ENCODE measurements around the gene CACNA1C.

The CACNA1C gene

DNA sequence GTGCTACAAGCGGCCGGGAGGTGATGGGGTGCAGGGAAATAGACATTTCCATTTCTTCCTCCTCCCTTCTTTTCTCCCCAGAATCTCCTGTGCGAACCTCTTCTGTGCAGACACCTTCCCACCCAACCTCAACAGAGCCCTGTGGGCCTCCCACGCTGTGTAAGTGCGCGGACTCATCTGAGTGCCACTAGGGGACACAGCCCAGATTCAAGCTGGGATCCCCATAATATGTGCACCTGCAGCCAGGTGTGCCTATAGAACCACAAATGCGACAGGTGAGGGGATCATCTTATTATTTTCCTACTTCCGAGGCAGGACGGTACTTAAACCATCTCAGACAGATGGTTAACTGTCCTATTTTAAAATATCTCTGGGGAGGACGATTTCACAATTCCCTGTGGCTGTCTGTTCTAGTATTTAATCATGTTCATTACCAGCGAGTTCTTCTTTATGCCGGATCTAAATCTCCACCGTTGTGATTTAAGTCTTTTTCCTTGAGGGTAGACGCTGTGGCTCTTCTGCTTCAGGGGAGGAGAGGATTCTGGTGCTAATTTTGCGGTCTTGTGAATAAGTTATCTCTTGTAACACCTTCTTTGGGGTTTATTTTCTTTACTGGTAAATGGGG lies 17.2 kb upstream of the CACNA1C start:
- no peak for DNase-seq

- no peak for DNase-seq
Observed at GRCh38 chr12:2039034-2039433, 13.8 kb upstream of the CACNA1C start.

DNA sequence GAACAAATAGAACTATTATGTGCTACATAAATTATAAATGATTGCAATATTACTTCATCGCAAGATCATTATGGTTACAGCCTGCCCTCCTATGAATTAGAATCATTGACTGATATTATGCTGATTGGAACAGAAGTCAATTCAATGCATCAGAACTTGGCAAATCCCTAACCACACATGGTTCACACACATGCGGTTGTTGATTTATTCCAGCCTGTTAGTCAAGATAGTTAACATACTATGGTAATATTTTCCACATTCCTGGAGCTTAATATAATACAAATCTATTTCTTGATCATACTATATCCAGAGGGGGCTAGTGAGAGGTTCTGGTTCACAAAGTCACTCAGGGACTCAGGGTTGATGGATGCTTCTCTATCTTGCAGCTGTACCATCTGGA lies 9.7 kb upstream of the CACNA1C start:
- no peak for DNase-seq

DNA sequence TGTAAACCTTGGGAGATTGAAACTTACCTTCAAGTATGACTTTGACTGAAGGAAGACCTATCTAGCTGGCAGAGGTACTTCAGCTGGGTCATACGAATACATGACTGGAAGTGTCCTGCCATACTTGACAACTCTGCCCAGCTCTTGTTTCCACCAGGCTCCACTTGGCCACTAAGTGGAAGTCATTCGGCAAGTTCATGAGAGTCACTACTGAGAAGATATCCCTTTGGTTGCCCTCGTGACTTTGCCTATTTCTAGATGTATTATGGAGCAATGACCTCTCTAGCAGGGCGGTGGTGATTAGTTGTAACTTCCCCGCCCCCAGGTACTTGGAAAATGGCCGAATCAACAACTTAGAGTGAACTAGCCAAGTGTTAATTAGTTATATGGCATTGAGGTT lies 8.6 kb upstream of the CACNA1C start:
- DNase-seq: no peak

GRCh38 chr12:2046957-2047356 lies 5.8 kb upstream of the CACNA1C start:
- no peak for DNase-seq

DNA sequence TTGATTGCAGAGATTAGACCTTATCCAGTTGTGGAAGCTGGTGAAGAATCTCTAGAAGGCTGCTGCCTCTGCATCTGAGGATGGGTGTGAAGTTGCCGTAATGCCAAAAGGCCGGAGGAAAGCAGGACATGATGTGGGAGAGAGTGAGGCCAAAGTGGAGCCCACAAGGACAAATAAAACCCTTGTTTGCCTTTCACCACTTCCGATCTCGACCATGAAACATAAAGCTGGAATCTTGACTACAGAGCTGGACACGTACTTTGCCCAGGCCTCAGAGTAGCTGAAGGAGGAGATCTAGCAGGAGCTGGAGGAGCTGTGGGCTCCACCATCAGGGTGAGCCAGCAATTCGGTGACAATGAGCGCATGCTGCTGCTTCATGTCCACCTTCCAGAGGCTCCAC lies 5.0 kb upstream of the CACNA1C start:
- no peak for DNase-seq

DNA sequence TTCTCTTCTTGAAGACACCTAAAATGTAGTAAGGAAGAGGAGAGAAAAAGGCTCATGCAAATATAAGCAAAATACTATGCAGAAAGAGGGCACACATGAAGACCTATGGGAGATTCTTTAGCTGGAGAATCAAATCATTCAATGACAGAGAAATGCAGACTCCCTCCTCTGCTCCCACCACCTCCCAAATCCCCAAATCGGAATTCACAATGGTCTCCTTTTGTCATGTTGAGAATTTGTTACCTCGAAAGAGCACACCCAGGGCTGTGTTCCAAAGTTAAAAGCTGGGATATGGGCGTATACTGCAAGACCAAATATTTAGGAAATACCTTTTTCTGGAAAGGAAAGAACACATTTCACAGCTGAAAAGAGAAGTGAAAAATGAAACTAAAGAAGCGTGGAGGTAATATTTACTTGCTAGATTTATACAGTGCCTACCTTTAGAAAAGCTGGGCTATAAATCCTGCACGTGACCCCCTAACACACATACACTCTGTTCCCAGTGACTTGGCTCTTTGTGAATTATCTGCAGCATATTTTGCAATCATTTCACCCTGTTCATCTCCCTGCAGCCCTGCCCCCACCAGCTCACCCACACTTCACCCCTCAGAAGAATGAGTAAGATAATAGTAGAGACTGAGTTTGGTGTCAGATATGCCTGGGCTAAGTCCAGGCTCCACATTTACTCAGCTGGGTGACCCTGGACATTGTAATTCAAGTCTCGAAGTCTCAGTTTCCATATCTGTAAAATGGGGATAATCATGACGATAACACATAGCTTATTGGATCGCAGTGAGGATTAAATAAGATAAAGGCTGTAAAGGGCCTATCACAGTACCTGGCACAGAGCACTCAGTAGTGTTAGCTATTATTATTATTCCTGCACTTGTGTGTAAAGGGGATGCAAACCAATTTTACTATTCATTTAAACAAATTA lies 2.9 kb upstream of the CACNA1C start:
- DNase-seq: no peak

- DNase-seq: no peak
Observed at GRCh38 chr12:2051700-2052621, 826 bp upstream of the CACNA1C start.

GRCh38 chr12:2053691-2054090 lies 904 bp downstream of the CACNA1C start:
- no peak for DNase-seq

DNA sequence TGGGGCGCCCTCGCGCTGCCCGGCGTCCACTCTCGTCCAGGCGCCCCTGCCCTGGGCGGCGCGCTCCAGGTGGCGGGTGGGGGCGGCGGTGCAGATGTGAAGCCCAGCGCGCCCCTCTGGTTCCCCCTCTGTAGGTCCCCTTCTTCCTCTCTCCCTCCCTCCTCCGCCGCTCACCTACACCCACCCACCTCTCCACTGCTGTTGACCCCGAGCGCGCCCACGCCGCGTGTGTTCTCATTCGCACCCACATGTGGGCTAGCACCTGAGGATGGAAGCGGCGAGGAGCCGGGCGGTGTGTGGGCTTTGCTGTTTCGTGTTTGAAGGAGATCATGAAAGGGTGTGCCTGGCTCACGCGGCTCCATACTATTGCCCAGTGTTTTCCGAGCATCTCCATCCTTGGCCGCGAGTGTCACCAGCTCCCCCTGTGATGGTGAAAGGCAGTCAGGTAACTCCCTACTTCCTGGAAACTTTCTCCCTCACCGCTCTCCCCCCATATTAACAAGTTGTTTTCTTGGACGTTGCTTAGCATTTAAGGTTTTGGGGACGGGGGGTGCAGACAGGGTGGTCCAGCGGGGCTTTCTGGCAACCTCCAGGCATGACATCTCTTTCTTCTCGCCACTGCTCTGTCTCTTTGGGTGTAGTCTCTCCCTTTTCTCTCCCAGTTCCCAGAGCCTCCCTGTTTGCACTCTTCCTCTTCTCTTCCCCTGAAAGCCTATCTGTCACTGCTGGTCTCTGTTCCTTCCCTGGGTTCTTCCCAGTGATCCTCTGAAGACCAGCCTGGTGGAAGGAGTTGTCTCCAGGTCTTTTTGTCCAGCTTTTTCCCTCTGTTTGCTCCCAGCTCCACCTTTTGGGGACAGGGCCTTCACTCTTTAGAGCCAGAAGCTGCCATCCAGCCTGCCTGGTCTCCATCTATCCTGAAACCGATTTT lies 1.6 kb downstream of the CACNA1C start:
- DNase-seq: no peak

GRCh38 chr12:2057041-2057794 lies 4.4 kb downstream of the CACNA1C start:
- peak; percentile 6 for DNase-seq

DNA sequence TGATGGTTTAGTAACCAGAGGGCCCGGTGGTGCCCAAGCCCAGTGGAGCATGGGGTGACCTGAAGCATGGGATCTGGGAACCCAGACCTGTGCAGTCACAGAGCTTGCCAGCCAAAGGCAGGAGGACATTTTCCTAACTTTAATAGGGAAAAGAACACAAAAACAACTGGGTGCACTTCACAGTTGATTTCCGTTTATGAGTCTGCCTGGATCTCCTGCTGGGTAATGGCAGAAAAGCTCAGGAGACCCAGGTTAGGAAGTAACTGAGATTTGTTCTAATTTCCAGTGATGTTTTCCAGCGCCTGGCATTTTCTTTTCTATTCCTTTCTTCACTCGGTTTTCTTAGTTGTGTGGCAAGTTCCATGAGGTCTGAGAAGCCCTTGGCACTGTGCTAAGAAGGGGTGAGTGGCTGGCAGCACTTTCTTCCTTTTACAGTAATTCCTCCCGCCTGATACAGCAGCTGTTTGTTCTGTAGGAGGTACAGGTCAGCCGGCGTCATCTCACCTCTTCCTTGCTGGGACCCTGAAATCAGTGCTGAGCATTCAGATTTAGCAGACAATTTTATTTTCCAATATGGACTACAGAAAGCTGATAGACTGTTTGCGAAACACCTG lies 5.1 kb downstream of the CACNA1C start:
- no peak for DNase-seq

GRCh38 chr12:2058837-2059236 lies 6.0 kb downstream of the CACNA1C start:
- no peak for DNase-seq

GRCh38 chr12:2061402-2061801 lies 8.6 kb downstream of the CACNA1C start:
- no peak for DNase-seq

DNA sequence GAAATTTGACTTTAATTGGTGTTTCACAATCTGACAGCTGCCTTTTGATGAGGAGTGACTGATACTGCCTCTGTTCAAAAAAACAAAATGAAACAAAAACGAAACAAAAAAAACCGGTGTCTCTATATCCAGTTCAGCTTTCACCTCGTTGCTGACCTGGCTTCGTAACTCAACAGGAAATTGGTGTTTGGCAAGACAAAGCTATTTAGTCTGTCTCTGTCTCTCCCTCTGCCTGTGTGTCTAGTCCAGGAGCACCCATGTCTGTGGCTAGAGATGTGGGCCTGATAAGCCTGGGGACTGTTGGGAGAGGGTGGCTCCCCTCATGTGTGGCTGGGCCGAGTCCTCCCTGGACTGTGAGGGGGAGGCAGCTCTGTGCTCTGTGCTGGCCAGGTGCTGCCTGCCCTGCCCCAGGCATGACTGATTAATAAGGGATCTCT lies 11.3 kb downstream of the CACNA1C start:
- DNase-seq: no peak

GRCh38 chr12:2068653-2069052 lies 15.9 kb downstream of the CACNA1C start:
- no peak for DNase-seq

DNA sequence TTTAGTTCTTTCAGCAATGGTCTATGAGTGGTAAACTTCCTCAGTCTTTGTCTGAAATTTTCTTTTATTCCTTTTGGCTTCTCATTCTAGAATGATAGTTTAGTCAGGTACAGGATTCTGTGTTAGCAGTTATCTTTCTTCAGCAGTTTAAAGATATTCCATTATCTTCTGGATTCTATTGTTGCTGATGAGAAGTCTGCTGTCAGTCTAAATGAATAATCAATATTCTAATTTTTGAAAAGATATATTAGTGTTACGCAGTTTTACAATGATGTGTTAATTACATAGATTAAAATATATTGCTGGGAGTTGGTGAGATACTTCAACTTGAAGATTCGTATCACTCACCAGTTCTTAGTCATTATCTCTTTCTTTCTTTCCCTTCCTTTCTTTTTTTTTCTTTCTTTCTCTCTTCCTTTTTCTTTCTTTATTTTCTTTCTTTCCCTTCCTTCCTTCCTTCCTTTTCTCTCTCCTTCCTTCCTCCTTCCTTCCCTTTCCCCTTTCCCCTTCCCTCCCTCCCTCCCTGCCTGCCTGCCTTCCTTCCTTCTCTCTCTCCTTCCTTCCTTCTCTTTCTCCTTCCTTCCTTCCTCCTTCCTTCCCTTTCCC lies 17.8 kb downstream of the CACNA1C start:
- DNase-seq: no peak

DNA sequence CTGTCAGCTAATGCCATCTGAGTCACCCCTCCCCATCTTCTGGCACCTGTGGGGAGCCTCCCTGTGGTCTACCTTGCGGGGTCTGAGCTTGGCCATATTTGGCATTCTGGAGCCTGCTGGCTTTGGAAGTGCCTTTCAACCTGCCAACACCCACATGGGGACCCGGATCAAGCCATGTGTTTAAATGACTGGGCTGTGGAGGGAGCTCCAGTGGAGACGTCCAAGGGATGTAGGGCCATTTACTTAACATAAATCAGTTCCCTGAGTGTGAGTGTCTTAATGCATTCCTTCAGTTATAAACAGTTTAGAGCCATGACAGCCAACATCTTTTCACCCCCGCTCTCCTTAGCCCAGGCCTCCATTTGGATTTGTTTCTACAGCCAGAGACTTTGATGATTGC lies 22.0 kb downstream of the CACNA1C start:
- DNase-seq: no peak

DNA sequence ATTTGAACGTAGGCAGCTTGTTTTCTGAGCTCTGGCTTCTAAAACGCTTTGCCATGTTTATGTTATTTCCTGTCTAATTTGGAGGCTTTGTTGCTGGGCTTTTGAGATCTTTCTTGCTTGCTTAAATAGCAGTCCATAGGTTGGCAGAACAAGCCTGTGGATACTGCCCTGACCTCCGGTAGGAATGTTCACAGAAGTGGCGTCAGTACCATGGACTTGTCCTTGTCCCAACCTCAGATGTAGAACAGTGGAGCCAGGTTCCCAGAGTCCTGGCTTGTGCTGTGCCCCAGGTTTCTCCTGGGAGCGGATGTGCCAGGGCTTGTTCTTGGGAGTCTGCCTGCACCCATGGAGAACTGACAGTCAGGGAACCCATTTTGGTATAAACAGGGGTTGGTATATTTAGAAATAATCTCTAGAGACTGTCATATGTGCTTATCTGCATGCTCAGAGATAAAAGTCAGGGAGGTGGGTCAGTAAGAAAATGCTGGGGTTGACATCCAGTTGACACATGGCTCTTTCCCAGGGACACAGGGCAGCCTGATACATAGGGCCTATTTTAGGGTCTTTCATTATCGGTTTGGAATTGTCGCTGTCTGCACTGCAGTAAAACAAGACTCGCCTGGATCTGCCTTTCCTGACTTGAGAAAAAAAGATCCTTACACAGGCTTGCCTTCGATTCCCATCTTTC lies 22.9 kb downstream of the CACNA1C start:
- no peak for DNase-seq

DNA sequence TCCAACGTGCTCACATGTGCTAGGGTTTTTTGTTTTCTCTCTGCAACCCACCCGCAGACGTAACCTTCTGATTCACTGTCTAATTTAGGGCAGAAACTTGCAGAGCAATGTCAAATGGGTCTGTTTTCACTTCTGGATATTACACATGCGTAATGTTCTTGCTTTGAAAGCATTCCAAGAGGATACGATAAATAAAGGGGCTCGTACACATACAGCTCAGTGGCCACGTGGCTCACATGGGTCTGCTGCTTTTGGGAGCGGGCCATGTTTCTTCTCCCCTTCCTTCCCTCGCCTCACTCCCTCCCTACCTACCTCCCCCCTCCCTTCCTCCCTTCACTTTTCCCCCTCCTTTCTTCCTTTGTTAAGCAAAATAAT lies 23.4 kb downstream of the CACNA1C start:
- no peak for DNase-seq

Data from NCI-H146 (cell line).